GM19043 (cell line): ENCODE measurements around the gene CPED1.

Experiments
- ATAC-seq: cut with Tn5 transposase; IDR thresholded peaks from one replicate; pipeline ENCODE4 v1.9.1; 2021; ENCODE audit warnings: low read depth; ENCODE audit not compliant: unreplicated experiment

Gene CPED1

DNA sequence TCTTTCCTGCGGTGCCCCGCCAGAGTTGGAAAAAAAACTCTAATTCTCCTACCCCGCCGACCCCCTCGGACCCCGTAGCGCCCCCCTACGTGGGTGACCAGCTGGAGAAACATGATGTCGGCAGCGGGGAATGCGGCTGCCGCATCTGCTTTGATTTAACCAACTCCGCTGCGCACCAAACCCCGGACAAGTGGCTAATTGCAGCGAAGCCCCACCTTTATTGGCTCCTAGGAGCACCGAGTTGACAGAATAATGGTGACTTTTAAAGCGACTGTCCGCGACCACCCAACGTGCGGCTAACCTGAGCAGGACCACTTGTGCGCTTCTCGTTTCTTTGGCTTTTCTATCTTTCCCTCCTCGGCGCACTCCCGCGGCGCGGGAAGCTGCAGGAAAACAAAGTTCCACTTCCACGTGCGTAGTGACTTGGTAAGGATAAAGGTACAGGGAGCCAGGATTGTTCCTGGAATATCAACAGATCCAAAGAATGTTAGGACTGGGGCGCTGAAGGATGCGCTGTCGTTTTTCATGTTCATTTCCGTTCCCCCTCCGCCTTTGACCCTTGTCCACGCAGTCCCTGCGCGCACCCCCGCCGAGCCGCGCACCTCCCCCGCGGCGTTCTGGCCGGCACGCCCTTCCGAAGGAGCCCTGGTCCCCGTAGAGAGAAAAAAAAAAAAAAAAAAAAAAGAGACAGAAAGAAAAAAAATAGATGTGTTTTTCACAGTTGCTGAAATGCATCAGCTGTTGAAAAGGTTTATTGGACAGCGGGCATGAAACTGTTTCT, 341.7 kb downstream of the CPED1 start:
- ATAC-seq, result no peak

GRCh38 chr7:121331048-121331447, 342.5 kb downstream of the CPED1 start:
- ATAC-seq, result no peak

DNA sequence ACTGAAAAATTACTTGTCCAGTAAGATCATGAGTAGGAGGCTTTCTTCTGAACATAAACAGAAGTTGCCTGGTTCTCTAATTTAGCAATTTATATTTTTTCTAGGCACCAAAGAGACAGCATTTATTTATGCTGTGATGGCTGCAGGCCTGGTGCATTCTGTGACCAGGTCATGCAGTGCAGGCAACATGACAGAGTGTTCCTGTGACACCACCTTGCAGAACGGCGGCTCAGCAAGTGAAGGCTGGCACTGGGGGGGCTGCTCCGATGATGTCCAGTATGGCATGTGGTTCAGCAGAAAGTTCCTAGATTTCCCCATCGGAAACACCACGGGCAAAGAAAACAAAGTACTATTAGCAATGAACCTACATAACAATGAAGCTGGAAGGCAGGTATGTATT, 343.1 kb downstream of the CPED1 start:
- ATAC-seq, result no peak

DNA sequence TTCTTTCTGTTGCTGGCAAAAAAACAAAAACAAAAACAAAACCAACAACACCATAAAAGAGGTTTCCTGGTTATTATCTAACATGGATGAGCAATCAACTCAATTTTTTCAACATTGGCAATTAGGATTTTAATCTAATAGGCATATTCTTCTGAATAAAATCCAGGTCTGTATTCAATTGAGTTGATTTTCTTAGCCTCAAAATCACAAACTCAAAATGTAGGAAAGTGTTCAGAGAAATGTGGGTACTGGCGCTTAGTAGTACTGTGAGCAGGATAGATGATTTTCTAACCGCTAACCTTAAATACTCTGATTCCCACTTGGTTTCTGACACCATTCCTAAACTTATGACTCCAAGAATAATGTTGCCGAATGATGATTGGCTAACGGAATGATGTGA, 345.9 kb downstream of the CPED1 start:
- no peak for ATAC-seq

- ATAC-seq, result no peak
These were observed 346.6 kb downstream of the CPED1 start for GRCh38 chr7:121334875-121335648.

- no peak for ATAC-seq
These were observed 348.1 kb downstream of the CPED1 start for GRCh38 chr7:121336579-121336978.

- no peak for ATAC-seq
These were observed 348.9 kb downstream of the CPED1 start for GRCh38 chr7:121337398-121337797.

- ATAC-seq, result no peak
These were observed 350.6 kb downstream of the CPED1 start for GRCh38 chr7:121339082-121339481.

DNA sequence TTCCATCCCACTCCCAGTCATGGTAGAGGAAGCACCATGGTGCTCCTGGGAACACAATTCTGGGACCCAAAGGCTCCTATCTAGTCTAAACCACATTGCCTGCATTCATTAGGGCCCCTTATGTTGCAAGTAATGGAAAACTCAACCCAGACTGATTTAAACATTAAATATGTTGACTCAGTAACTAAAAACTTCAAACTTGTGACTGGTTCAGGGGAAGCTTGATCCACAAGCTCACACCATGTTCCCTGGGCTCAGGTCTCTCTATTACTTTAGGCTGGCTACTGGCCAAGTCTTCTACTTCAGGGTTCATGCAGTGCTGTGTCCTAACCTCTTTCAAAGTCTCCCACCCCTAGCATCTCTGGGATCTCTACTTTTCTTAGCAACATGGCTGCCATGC, 353.4 kb downstream of the CPED1 start:
- ATAC-seq, result no peak

GRCh38 chr7:121342631-121343030, 354.1 kb downstream of the CPED1 start:
- ATAC-seq, result no peak

DNA sequence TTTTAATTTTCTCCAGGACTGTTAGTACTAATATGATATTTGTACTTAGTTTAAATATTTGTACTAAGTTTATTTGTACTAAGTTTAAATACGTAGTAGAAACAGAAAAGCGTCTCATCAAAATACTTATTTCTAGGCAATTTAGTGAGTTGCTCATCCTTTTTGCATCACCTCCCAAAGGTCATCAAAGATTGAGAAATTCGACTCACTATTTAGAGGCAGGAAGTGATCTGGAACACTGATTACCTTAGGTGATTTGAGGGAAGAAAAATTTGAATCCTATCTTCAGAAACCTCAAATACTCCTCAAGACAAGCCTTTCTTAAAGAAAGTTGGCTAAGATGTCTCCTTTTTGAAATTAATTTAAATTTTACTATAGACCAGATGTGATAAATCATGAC, 354.8 kb downstream of the CPED1 start:
- ATAC-seq, result no peak

DNA sequence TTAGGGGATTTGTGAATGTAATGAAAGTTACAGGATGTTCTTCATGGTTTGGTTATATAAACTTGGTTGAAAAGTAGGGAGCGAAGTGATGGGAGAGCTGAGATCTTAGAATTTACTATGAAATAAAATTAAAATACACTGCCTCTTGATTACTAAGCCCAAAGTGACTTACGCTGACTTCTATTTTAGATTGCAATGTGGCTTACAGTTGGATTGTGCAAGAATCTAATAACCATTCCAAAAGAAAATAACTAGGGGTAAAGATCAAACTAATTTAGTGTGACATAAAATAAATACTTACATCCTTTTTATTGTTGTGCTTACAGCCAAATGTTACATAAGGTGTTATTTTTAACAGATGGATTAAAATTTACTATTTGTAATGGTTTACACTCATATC, 355.6 kb downstream of the CPED1 start:
- no peak for ATAC-seq

GRCh38 chr7:121344497-121344896, 356.0 kb downstream of the CPED1 start:
- ATAC-seq, result no peak
